HEK293T (cell line): ENCODE results near the gene OR4K2.

Experiments
- BHLHE40 ChIP-seq: fragments of 450-650 bp; IDR thresholded peaks from 2 replicates; pipeline ENCODE4 v1.6.1; 2016; ENCODE audit warnings: mild to moderate bottlenecking, moderate library complexity, borderline replicate concordance
- ELF4 ChIP-seq: fragments of 450-650 bp; IDR thresholded peaks from 2 replicates; pipeline ENCODE4 v1.6.1; 2017; ENCODE audit warnings: antibody characterized with exemption
- HDGF ChIP-seq: fragments of 450-650 bp; IDR thresholded peaks from 2 replicates; pipeline ENCODE4 v1.6.1; 2017; ENCODE audit warnings: antibody characterized with exemption, borderline replicate concordance
- LEF1 ChIP-seq: fragments of 450-650 bp; IDR thresholded peaks from 2 replicates; pipeline ENCODE4 v1.6.1; 2017; ENCODE audit warnings: mild to moderate bottlenecking, borderline replicate concordance
- NFRKB ChIP-seq: fragments of 450-650 bp; IDR thresholded peaks from 2 replicates; pipeline ENCODE4 v1.6.1; 2016; ENCODE audit warnings: mild to moderate bottlenecking, moderate library complexity

DNA sequence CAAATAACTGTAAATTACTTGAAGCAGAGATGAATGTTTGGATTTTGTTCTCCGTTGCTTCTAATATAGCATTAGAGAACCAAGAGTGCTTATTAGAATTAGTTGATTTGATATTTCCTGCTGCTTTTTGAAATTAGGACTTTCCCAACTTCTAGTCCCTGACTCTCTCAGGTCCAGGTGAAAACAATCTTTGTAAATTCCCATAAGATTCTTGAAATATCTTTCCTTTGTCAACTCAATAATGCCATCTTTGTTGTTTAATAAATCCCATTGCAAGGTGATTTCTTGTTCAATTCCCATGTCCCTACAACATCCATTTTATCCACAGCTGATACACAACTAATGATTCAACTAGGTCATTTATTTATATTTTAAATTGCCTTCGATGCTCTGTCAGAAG is at the start of gene OR4K2:
- TF ChIP-seq HDGF = no peak
- TF ChIP-seq BHLHE40 = no peak
- TF ChIP-seq NFRKB = no peak
- TF ChIP-seq ELF4 = no peak
- no peak for TF ChIP-seq LEF1
